H1 (cell line): ENCODE data around the gene RIPOR2. TPM values are rescaled to one million over a fixed set of nuclear protein-coding genes. Genes with fewer than 3 reads are reported as not detected.

Experiments used
- CTCF ChIA-PET: fragments of 300-600 bp; sonication (Branson Sonifier 250); formaldehyde crosslinking; loops from one replicate; lab custom pipeline; 2021; ENCODE audit not compliant: partially characterized antibody; lab: Charles Lee
- POLR2A ChIA-PET: fragments of 300-600 bp; sonication (Branson Sonifier 250); formaldehyde crosslinking; loops from one replicate; lab custom pipeline; 2021; ENCODE audit warnings: inconsistent platforms; ENCODE audit not compliant: partially characterized antibody; lab: Charles Lee
- DNase-seq, 2 experiments: peaks; one replicate each; pipeline versions ENCODE4 v3.0.0 to v3.0.0-alpha.2; 2010 to 2022; ENCODE audit warnings: low spot score in 2 of 2, low read depth in 1 of 2, mixed read lengths in 1 of 2
- FAIRE-seq: peaks from 2 replicates; lab custom pipeline; 2011; peaks lifted over from hg19 to GRCh38; lab: Jason Lieb, UNC
- H2AFZ ChIP-seq: 2 replicates; pipeline ENCODE4 v1.8.1; 2012; ENCODE audit warnings: low read length, inconsistent platforms
- H2AK5ac ChIP-seq: 2 replicates; pipeline ENCODE4 v1.6.1; 2013; ENCODE audit warnings: low read depth, low read length
- H2BK120ac ChIP-seq: replicated peaks from 2 replicates; pipeline ENCODE3; 2013; ENCODE audit warnings: low read depth, low read length, inconsistent platforms
- H2BK12ac ChIP-seq: 2 replicates; pipeline ENCODE4 v1.6.1; 2013; ENCODE audit warnings: low read depth, low read length
- H2BK15ac ChIP-seq: 2 replicates; pipeline ENCODE4 v1.6.1; 2013; ENCODE audit warnings: low read length
- H2BK20ac ChIP-seq: 2 replicates; pipeline ENCODE4 v1.6.1; 2013; ENCODE audit warnings: low read length
- H2BK5ac ChIP-seq: 2 replicates; pipeline ENCODE4 v1.6.1; 2013; ENCODE audit warnings: low read depth, low read length
- H3K14ac ChIP-seq: 2 replicates; pipeline ENCODE4 v1.6.1; 2013; ENCODE audit warnings: inconsistent platforms; ENCODE audit not compliant: insufficient read length
- H3K18ac ChIP-seq: 2 replicates; pipeline ENCODE4 v1.6.1; 2013; ENCODE audit warnings: low read length; ENCODE audit errors: extremely low read depth
- H3K23ac ChIP-seq: 2 replicates; pipeline ENCODE4 v1.6.1; 2013; ENCODE audit warnings: inconsistent platforms; ENCODE audit not compliant: insufficient read length
- H3K23me2 ChIP-seq: 2 replicates; pipeline ENCODE4 v1.6.1; 2013; ENCODE audit warnings: low read depth, low read length
- H3K27ac ChIP-seq: 2 replicates; pipeline ENCODE4 v1.6.1; 2011; ENCODE audit warnings: low read depth, low read length, inconsistent platforms
- H3K27me3 ChIP-seq, 4 experiments: replicated peaks in 1 of 4; 1 replicate in 1 of 4; 2 replicates in 3 of 4; pipeline versions ENCODE4 v1.6.1 to v1.8.1; 2011 to 2013; ENCODE audit warnings: low read length in 3 of 4, mild to moderate bottlenecking in 3 of 4, inconsistent platforms in 2 of 4, mixed read lengths in 2 of 4, moderate library complexity in 1 of 4; ENCODE audit not compliant: control insufficient read depth in 3 of 4, insufficient read depth in 3 of 4; ENCODE audit errors: extremely low read depth in 1 of 4
- H3K36me3 ChIP-seq, 4 experiments: 2 replicates each; pipeline versions ENCODE4 v1.6.1 to v1.8.1; 2011 to 2013; ENCODE audit warnings: mild to moderate bottlenecking in 4 of 4, low read length in 3 of 4, moderate library complexity in 2 of 4, control low read depth in 1 of 4, inconsistent platforms in 1 of 4; ENCODE audit not compliant: insufficient read depth in 4 of 4, control insufficient read depth in 2 of 4
- H3K4ac ChIP-seq: replicated peaks from 2 replicates; pipeline ENCODE3; 2013; ENCODE audit warnings: low read length, low read depth, mixed read lengths, inconsistent platforms; ENCODE audit not compliant: insufficient read length
- H3K4me1 ChIP-seq, 4 experiments: replicated peaks in 1 of 4; 1 replicate in 1 of 4; 2 replicates in 3 of 4; pipeline versions ENCODE4 v1.6.1 to v1.8.1; 2011 to 2013; ENCODE audit warnings: low read length in 3 of 4, inconsistent platforms in 2 of 4, mixed read lengths in 1 of 4; ENCODE audit not compliant: insufficient read depth in 4 of 4, control insufficient read depth in 3 of 4
- H3K4me2 ChIP-seq, 2 experiments: 2 replicates each; pipeline versions ENCODE4 v1.6.1 to v1.8.1; 2011 to 2013; ENCODE audit warnings: low read depth in 2 of 2, low read length in 2 of 2, control low read depth in 1 of 2, inconsistent platforms in 1 of 2, mild to moderate bottlenecking in 1 of 2; ENCODE audit not compliant: insufficient read depth in 1 of 2
- H3K4me3 ChIP-seq, 4 experiments: fragments of 200-600, 300-600 bp in 1 of 4; sonication (generic), shearing (Covaris generic), sonication (Bioruptor Twin) in 1 of 4; 2 replicates each; pipeline versions ENCODE4 v1.5.1 to v1.8.1; 2011 to 2016; ENCODE audit warnings: low read length in 4 of 4, low read depth in 3 of 4, control low read depth in 2 of 4, inconsistent platforms in 2 of 4, mild to moderate bottlenecking in 2 of 4, mixed read lengths in 1 of 4, moderate library complexity in 1 of 4; ENCODE audit not compliant: insufficient read depth in 2 of 4; ENCODE audit errors: extremely low read depth in 1 of 4
- H3K56ac ChIP-seq: replicated peaks from 2 replicates; pipeline ENCODE3; 2013; ENCODE audit warnings: low read depth, mild to moderate bottlenecking, mixed read lengths, low read length, inconsistent platforms; ENCODE audit not compliant: insufficient read length
- H3K79me1 ChIP-seq: 2 replicates; pipeline ENCODE4 v1.6.1; 2013; ENCODE audit warnings: low read depth, low read length, control low read depth
- H3K79me2 ChIP-seq, 2 experiments: 2 replicates each; pipeline versions ENCODE4 v1.6.1 to v1.8.1; 2012 to 2013; ENCODE audit warnings: low read length in 2 of 2, mild to moderate bottlenecking in 2 of 2, inconsistent platforms in 1 of 2; ENCODE audit not compliant: insufficient read depth in 2 of 2, control insufficient read depth in 1 of 2
- H3K9ac ChIP-seq, 4 experiments: replicated peaks in 1 of 4; 1 replicate in 1 of 4; 2 replicates in 3 of 4; pipeline versions ENCODE4 v1.6.1 to v1.8.1; 2011 to 2013; ENCODE audit warnings: low read depth in 3 of 4, low read length in 3 of 4, control low read depth in 2 of 4, mild to moderate bottlenecking in 2 of 4, moderate library complexity in 2 of 4, inconsistent platforms in 1 of 4; ENCODE audit errors: extremely low read depth in 1 of 4
- H3K9me3 ChIP-seq, 2 experiments: 2 replicates each; pipeline versions ENCODE4 v1.6.1 to v1.8.1; 2012 to 2013; ENCODE audit warnings: mild to moderate bottlenecking in 2 of 2, moderate library complexity in 2 of 2, control low read depth in 1 of 2, inconsistent platforms in 1 of 2, low read depth in 1 of 2, low read length in 1 of 2, mixed read lengths in 1 of 2; ENCODE audit not compliant: insufficient read depth in 2 of 2
- H4K20me1 ChIP-seq, 2 experiments: replicated peaks in 1 of 2; 2 replicates each; pipeline versions ENCODE3 to v1.8.1; 2011 to 2013; ENCODE audit warnings: inconsistent platforms in 2 of 2, low read length in 2 of 2, mild to moderate bottlenecking in 1 of 2; ENCODE audit not compliant: insufficient read depth in 2 of 2, control insufficient read depth in 1 of 2
- H4K5ac ChIP-seq: 2 replicates; pipeline ENCODE4 v1.6.1; 2013; ENCODE audit warnings: low read length, low read depth, mixed read lengths, inconsistent platforms; ENCODE audit not compliant: insufficient read length
- H4K8ac ChIP-seq: 2 replicates; pipeline ENCODE4 v1.8.0; 2013; ENCODE audit warnings: mild to moderate bottlenecking, moderate library complexity, low read length, inconsistent platforms; ENCODE audit not compliant: insufficient read depth; ENCODE audit errors: extremely low read depth
- H4K91ac ChIP-seq: replicated peaks from 2 replicates; pipeline ENCODE3; 2013; ENCODE audit warnings: low read length, mixed read lengths, inconsistent platforms; ENCODE audit not compliant: insufficient read length
- BACH1 ChIP-seq: IDR thresholded peaks from 2 replicates; pipeline ENCODE4 v1.6.1; 2012; ENCODE audit warnings: low read length, improper control_type of control experiment
- CBX5 ChIP-seq: fragments of 300-800, 300-1000 bp; sonication (generic); IDR thresholded peaks from 2 replicates; pipeline ENCODE4 v1.7.1; 2016; ENCODE audit warnings: antibody characterized with exemption, low read length, low read depth
- CBX8 ChIP-seq: fragments of 300-800, 300-1000 bp; sonication (generic); IDR thresholded peaks from 2 replicates; pipeline ENCODE4 v1.7.1; 2016; ENCODE audit warnings: low read depth, low read length, borderline replicate concordance
- CEBPB ChIP-seq: IDR thresholded peaks from 2 replicates; pipeline ENCODE4 v1.6.1; 2012; ENCODE audit warnings: low read depth, low read length
- CTBP2 ChIP-seq: IDR thresholded peaks from 2 replicates; pipeline ENCODE4 v1.7.0; 2011; ENCODE audit warnings: borderline replicate concordance, mild to moderate bottlenecking, moderate library complexity, mixed read lengths, low read length; ENCODE audit not compliant: insufficient read depth, insufficient read length
- EP300 ChIP-seq, 2 experiments: IDR thresholded peaks; 1 replicate in 1 of 2; 2 replicates in 1 of 2; pipeline ENCODE4 v1.6.1; 2011 to 2012; ENCODE audit warnings: low read depth in 2 of 2, low read length in 2 of 2, mild to moderate bottlenecking in 2 of 2, borderline replicate concordance in 1 of 2, inconsistent platforms in 1 of 2, moderate library complexity in 1 of 2
- JUN ChIP-seq: IDR thresholded peaks from 2 replicates; pipeline ENCODE4 v1.6.1; 2011; ENCODE audit warnings: low read depth, mild to moderate bottlenecking, improper control_type of control experiment, low read length
- KDM1A ChIP-seq: fragments of 200-600, 300-600 bp; sonication (generic); IDR thresholded peaks from 2 replicates; pipeline ENCODE4 v1.7.1; 2016; ENCODE audit warnings: mild to moderate bottlenecking, low read length, borderline replicate concordance
- SAP30 ChIP-seq: fragments of 300-600 bp; sonication (generic); IDR thresholded peaks from 2 replicates; pipeline ENCODE4 v1.7.1; 2012; ENCODE audit warnings: low read length, moderate library complexity, mild to moderate bottlenecking, inconsistent platforms; ENCODE audit not compliant: insufficient read depth, insufficient replicate concordance
- SIX5 ChIP-seq: IDR thresholded peaks from 2 replicates; pipeline ENCODE4 v1.6.1; 2011; ENCODE audit warnings: mild to moderate bottlenecking, low read depth, low read length
- SP2 ChIP-seq: IDR thresholded peaks from 2 replicates; pipeline ENCODE4 v1.6.1; 2012; ENCODE audit warnings: mild to moderate bottlenecking, low read length, inconsistent platforms
- SP4 ChIP-seq: IDR thresholded peaks from 2 replicates; pipeline ENCODE4 v1.6.1; 2012; ENCODE audit warnings: low read length, inconsistent platforms
- SRF ChIP-seq: IDR thresholded peaks from 2 replicates; pipeline ENCODE4 v1.6.1; 2011; ENCODE audit warnings: mild to moderate bottlenecking, low read depth, low read length, moderate library complexity
- SUZ12 ChIP-seq: fragments of 200-600 bp; sonication (generic); IDR thresholded peaks from 2 replicates; pipeline ENCODE4 v1.6.1; 2012; ENCODE audit warnings: mild to moderate bottlenecking, inconsistent platforms, low read length, moderate library complexity, mixed read lengths
- TCF12 ChIP-seq: IDR thresholded peaks from 2 replicates; pipeline ENCODE4 v1.6.1; 2011; ENCODE audit warnings: low read depth, mild to moderate bottlenecking, low read length
- WGBS, 2 experiments: shearing (Covaris generic) in 1 of 2; methylation state at CpG; one replicate each; pipeline versions ENCODE4 v1.1.6 to v1.1.7; 2013 to 2015; ENCODE audit warnings: low lambda C conversion rate in 2 of 2, mixed read lengths in 2 of 2, inconsistent platforms in 1 of 2, low coverage in 1 of 2, missing lambda C conversion rate in 1 of 2; ENCODE audit not compliant: insufficient replicate concordance in 2 of 2, insufficient coverage in 1 of 2, insufficient read length in 1 of 2; ENCODE audit errors: extremely low coverage in 1 of 2, missing lambda C conversion rate in 1 of 2; 5-methylcytosine and 5-hydroxymethylcytosine counted together
- polyA plus RNA-seq, 7 experiments: library from polyadenylated mRNA; depleted of rRNA in 3 of 7; stranded (reverse) in 5 of 7; unstranded in 2 of 7; fragments of >200 nt in 5 of 7; fragments of 200-250 nt in 2 of 7; gene quantifications; 1 replicate in 5 of 7; 2 replicates in 1 of 7; 4 replicates in 1 of 7; pipeline versions ENCODE4 v1.2.1 to v1.2.3, GENCODE V29; 2011 to 2013; ENCODE audit warnings: missing spikeins in 2 of 7, mixed read lengths in 2 of 7
- total RNA-seq: library from RNA; stranded (reverse); fragmentation: NEBNext Ultra II Directional; extraction: Animal tissue kit (Norgen Biotek cat#: 25700); gene quantifications from 2 replicates; pipeline ENCODE4 v1.2.1, GENCODE V29; 2021

Gene RIPOR2
- total and polyA plus RNA-seq, 2 of the 8 experiments (the other 6 are each of a cell fraction or from before 2014, with no cell fraction given), result 16.7 to 45.6 TPM

GRCh38 chr6:24795106-24795505 lies 140.7 kb downstream of the RIPOR2 start:
- H3K4me2 ChIP-seq, result no peak overlapping the region
- no peak overlapping the region for H3K18ac ChIP-seq
- no peak overlapping the region for H4K8ac ChIP-seq
- no peaks in the 10 kb centered on the region; the same call in 1 of the 2 replicates for H3K23me2 ChIP-seq
- 94% methylated on average over 2 of the region's 2 CpGs; no CpG with 5 or more reads in 1 of the 2 experiments for WGBS, 2 experiments
- FAIRE-seq (peak; percentile 24), DNase-seq (no peak)
- H2BK20ac ChIP-seq, result no peak overlapping the region
- no peak overlapping the region for H2AK5ac ChIP-seq
- H3K36me3 ChIP-seq, result no peaks in the 10 kb centered on the region
- no peak overlapping the region for H3K4ac ChIP-seq
- peaks cover 0 to 5% (median 0%) of the 10 kb centered on the region in 4 experiments; a peak in 2 of 7 replicates for H3K4me1 ChIP-seq
- no peak overlapping the region for H3K23ac ChIP-seq
- H2AFZ ChIP-seq, result no peak overlapping the region
- POLR2A ChIA-PET, result no interaction called here
- no peaks in the 10 kb centered on the region for H4K20me1 ChIP-seq
- H3K9ac ChIP-seq, result no peak overlapping the region
- no peaks in the 10 kb centered on the region for H3K9me3 ChIP-seq
- H3K79me2 ChIP-seq, result no peaks in the 10 kb centered on the region
- H3K4me3 ChIP-seq, result no peak overlapping the region
- H3K27me3 ChIP-seq, result no peaks in the 10 kb centered on the region
- no peak overlapping the region for H3K56ac ChIP-seq
- no peak overlapping the region for H3K14ac ChIP-seq
- CTCF ChIA-PET, result interaction anchor here (0.8 to 1.8 kb wide), 3 partner anchors 51 to 233 kb away, joined by 3 to 6 read pairs (median 3); no protein-coding TSS in a partner anchor
- H3K79me1 ChIP-seq, result no peaks in the 10 kb centered on the region
- no peak overlapping the region for H2BK120ac ChIP-seq
- no peak overlapping the region for H2BK12ac ChIP-seq
- H2BK5ac ChIP-seq, result no peak overlapping the region
- H2BK15ac ChIP-seq, result no peak overlapping the region
- no peak overlapping the region for H4K91ac ChIP-seq
- H4K5ac ChIP-seq, result no peak overlapping the region
- no peak overlapping the region for H3K27ac ChIP-seq
- no peak for TF ChIP-seq TCF12
- TF ChIP-seq SUZ12, result no peak
- TF ChIP-seq CTBP2, result no peak
- TF ChIP-seq BACH1, result no peak
- no peak for TF ChIP-seq JUN
- no peak for TF ChIP-seq SRF
- no peak for TF ChIP-seq SAP30
- TF ChIP-seq CEBPB, result no peak
- no peak for TF ChIP-seq SIX5
- no peak for TF ChIP-seq EP300 (IDR thresholded peaks at IDR 0.05; ENCODE audit: borderline replicate concordance in 1 of 2, low read depth in 2 of 2, low read length in 2 of 2)
- no peak for TF ChIP-seq SP4
- no peak for TF ChIP-seq KDM1A
- TF ChIP-seq SP2, result no peak
- TF ChIP-seq CBX8, result no peak
- TF ChIP-seq CBX5, result no peak
